Suprapubic skin (tissue), 4 donors: ENCODE measurements around the gene IL17D.

Experiments
- CTCF ChIP-seq, 2 donors: fragments of 200-600 bp in 1 of 2; fragments of 450-650 bp in 1 of 2; sonication (generic) in 1 of 2; IDR thresholded peaks; one replicate each; pipeline ENCODE4 v1.5.1; 2016 to 2019; ENCODE audit warnings: antibody characterized with exemption in 2 of 2, mild to moderate bottlenecking in 1 of 2, moderate library complexity in 1 of 2
- POLR2A ChIP-seq, 2 donors: fragments of 450-650 bp; IDR thresholded peaks; one replicate each; pipeline ENCODE4 v1.6.1; 2017; ENCODE audit warnings: antibody characterized with exemption in 2 of 2, mild to moderate bottlenecking in 2 of 2, moderate library complexity in 2 of 2
- POLR2AphosphoS5 ChIP-seq, 3 donors: sonication (generic); formaldehyde crosslinking; IDR thresholded peaks; one replicate each; pipeline ENCODE4 v1.6.1; 2017; ENCODE audit warnings: antibody characterized with exemption in 3 of 3

GRCh38 chr13:20673715-20674114 is 29.8 kb upstream of the IL17D start:
- no peak for TF ChIP-seq POLR2AphosphoS5 (IDR thresholded peaks at IDR 0.05)
- no peak for TF ChIP-seq CTCF (IDR thresholded peaks at IDR 0.05)
- TF ChIP-seq POLR2A (IDR thresholded peaks at IDR 0.05): no peak
